NOMO-1 treated with dmso at 0.1 percent for 144 hours (cell line): ENCODE measurements around the gene NOX5.
A peak's percentile ranks its signal among the peaks of the same experiment; 100 is the strongest.

Experiments used
- DNase-seq: peaks from one replicate; lab custom pipeline; 2025; ENCODE audit not compliant: unreplicated experiment; lab: John Stamatoyannopoulos, UW

Gene NOX5

GRCh38 chr15:69096626-69097025 lies 82.1 kb downstream of the NOX5 start:
- no peak for DNase-seq

GRCh38 chr15:69098771-69099170 lies 84.3 kb downstream of the NOX5 start:
- no peak for DNase-seq

- DNase-seq: peak; percentile 40
Observed at GRCh38 chr15:69099941-69100340, 85.4 kb downstream of the NOX5 start.

- DNase-seq: no peak
Observed at GRCh38 chr15:69100821-69101220, 86.3 kb downstream of the NOX5 start.

- DNase-seq: no peak
Observed at GRCh38 chr15:69104050-69104750, 89.7 kb downstream of the NOX5 start.

GRCh38 chr15:69105451-69105985 lies 91.0 kb downstream of the NOX5 start:
- no peak for DNase-seq

- no peak for DNase-seq
Observed at GRCh38 chr15:69107025-69107620, 92.6 kb downstream of the NOX5 start.
